ENCODE data around the gene ARF4. TPM values are rescaled to one million over a fixed set of nuclear protein-coding genes. Genes with fewer than 3 reads are reported as not detected.

ARF4 gene
- total and polyA plus RNA-seq, 2 donors (not counting 1 experiment from before 2014, with no cell fraction given) = 30.2 to 38.1 TPM

- POLR2A ChIA-PET = no interaction called here
- Mint-ChIP-seq H3K4me1 (no peaks in the 10 kb centered on the region), H3K4me3 (no peak overlapping the region)
Measured at GRCh38 chr3:57605683-57606082, 8.5 kb upstream of the ARF4 start.

GRCh38 chr3:57604971-57605370, 7.8 kb upstream of the ARF4 start:
- no peak for TF ChIP-seq CTCF (IDR thresholded peaks at IDR 0.05)
- no peak for TF ChIP-seq EZH2 (IDR thresholded peaks at IDR 0.05; ENCODE audit: borderline replicate concordance, insufficient read depth, low read depth, low read length, poor library complexity, severe bottlenecking)
- Histone ChIP-seq H3K9ac (ENCODE audit: low read length) (no peak overlapping the region), H3K4me2 (replicated peaks; ENCODE audit: low read depth, low read length, poor library complexity, severe bottlenecking) (no peak overlapping the region), H3K9me3 (ENCODE audit: control extremely low read depth in 1 of 3, control insufficient read depth in 2 of 3, insufficient read depth in 1 of 3, low read length in 2 of 3) (peaks cover 0 to 3% (median 1%) of the 10 kb centered on the region in 3 donors), H3K4me1 (ENCODE audit: control insufficient read depth in 2 of 2, insufficient read depth in 2 of 2, low read length in 2 of 2) (no peaks in the 10 kb centered on the region), H3K27ac (ENCODE audit: low read length in 2 of 2) (no peak overlapping the region), H2AFZ (ENCODE audit: insufficient read depth, low read depth, low read length, poor library complexity, severe bottlenecking) (no peak overlapping the region), H4K20me1 (ENCODE audit: control insufficient read depth, insufficient read depth, low read length, poor library complexity, severe bottlenecking) (no peaks in the 10 kb centered on the region), H3K4me3 (ENCODE audit: control extremely low read depth in 1 of 5, extremely low read depth in 1 of 5, insufficient read depth in 1 of 5, low read depth in 2 of 5, low read length in 4 of 5) (no peak overlapping the region), H3K79me2 (ENCODE audit: control insufficient read depth, insufficient read depth, low read length) (peaks cover 10% of the 10 kb centered on the region), H3K36me3 (replicated peaks in 1 of 2; ENCODE audit: control extremely low read depth in 1 of 2, control insufficient read depth in 1 of 2, extremely low read depth in 1 of 2, insufficient read depth in 2 of 2, low read length in 1 of 2) (peaks cover 2% of the 10 kb centered on the region in 2 experiments), H3K27me3 (replicated peaks in 1 of 4; ENCODE audit: control extremely low read depth in 1 of 4, control insufficient read depth in 3 of 4, insufficient read depth in 4 of 4, low read length in 3 of 4) (no peaks in the 10 kb centered on the region)
- ChIA-PET CTCF (no interaction called here), POLR2A (interaction anchor here (0.5 kb wide), 1 partner anchor 53 kb away, joined by 3 read pairs; no protein-coding TSS in a partner anchor)
- Mint-ChIP-seq H3K27me3 (no peaks in the 10 kb centered on the region), H3K27ac (no peak overlapping the region), H3K9me3 (ENCODE audit: insufficient read depth) (no peaks in the 10 kb centered on the region), H3K4me3 (no peak overlapping the region), H3K4me1 (no peaks in the 10 kb centered on the region)
- ATAC-seq (ENCODE audit: low read depth) (no peak), DNase-seq (no peak)
- 100% methylated on average over 1 of the region's 2 CpGs for WGBS (ENCODE audit: insufficient coverage)
- intact Hi-C loops (cut with micrococcal nuclease) = no loop called here

More at GRCh38 chr3:57605683-57606082, 8.5 kb upstream of the ARF4 start:
- Histone ChIP-seq H3K4me2 (replicated peaks; ENCODE audit: low read depth, low read length, poor library complexity, severe bottlenecking) (no peak overlapping the region), H3K4me1 (ENCODE audit: control insufficient read depth in 2 of 2, insufficient read depth in 2 of 2, low read length in 2 of 2) (no peaks in the 10 kb centered on the region), H2AFZ (ENCODE audit: insufficient read depth, low read depth, low read length, poor library complexity, severe bottlenecking) (no peak overlapping the region), H3K36me3 (replicated peaks in 1 of 2; ENCODE audit: control extremely low read depth in 1 of 2, control insufficient read depth in 1 of 2, extremely low read depth in 1 of 2, insufficient read depth in 2 of 2, low read length in 1 of 2) (peaks cover 2% of the 10 kb centered on the region in 2 experiments), H3K4me3 (ENCODE audit: control extremely low read depth in 1 of 5, extremely low read depth in 1 of 5, insufficient read depth in 1 of 5, low read depth in 2 of 5, low read length in 4 of 5) (no peak overlapping the region), H3K79me2 (ENCODE audit: control insufficient read depth, insufficient read depth, low read length) (peaks cover 6% of the 10 kb centered on the region), H3K27me3 (replicated peaks in 1 of 4; ENCODE audit: control extremely low read depth in 1 of 4, control insufficient read depth in 3 of 4, insufficient read depth in 4 of 4, low read length in 3 of 4) (no peaks in the 10 kb centered on the region), H3K9ac (ENCODE audit: low read length) (no peak overlapping the region), H4K20me1 (ENCODE audit: control insufficient read depth, insufficient read depth, low read length, poor library complexity, severe bottlenecking) (no peaks in the 10 kb centered on the region), H3K9me3 (ENCODE audit: control extremely low read depth in 1 of 3, control insufficient read depth in 2 of 3, insufficient read depth in 1 of 3, low read length in 2 of 3) (peaks cover 0 to 3% (median 1%) of the 10 kb centered on the region in 3 donors), H3K27ac (ENCODE audit: low read length in 2 of 2) (no peak overlapping the region)
- CTCF ChIA-PET = no interaction called here
- DNase-seq = no peak
- Mint-ChIP-seq H3K27ac (no peak overlapping the region), H3K27me3 (no peaks in the 10 kb centered on the region), H3K9me3 (ENCODE audit: insufficient read depth) (no peaks in the 10 kb centered on the region)
- no peak for ATAC-seq (ENCODE audit: low read depth)
- no peak for TF ChIP-seq EZH2 (IDR thresholded peaks at IDR 0.05; ENCODE audit: borderline replicate concordance, insufficient read depth, low read depth, low read length, poor library complexity, severe bottlenecking)
- intact Hi-C loops (cut with micrococcal nuclease) = no loop called here

Data from B cell (primary cell).